Measurements from ENCODE around the gene SIX2.

GRCh38 chr2:45010702-45011012 lies 1.4 kb upstream of the SIX2 start:
- TF ChIP-seq RFX5 (IDR thresholded peaks at IDR 0.05; ENCODE audit: low read depth, low read length) (no peak), CEBPB (IDR thresholded peaks at IDR 0.05; ENCODE audit: borderline replicate concordance in 1 of 2, low read depth in 2 of 2, low read length in 2 of 2) (no peak), HDAC2 (IDR thresholded peaks at IDR 0.05) (no peak), POLR2A (IDR thresholded peaks at IDR 0.05; ENCODE audit: low read depth, low read length) (no peak), EZH2 (IDR thresholded peaks at IDR 0.05; ENCODE audit: borderline replicate concordance, control insufficient read depth, low read depth, low read length) (no peak), PBX3 (IDR thresholded peaks at IDR 0.05; ENCODE audit: insufficient replicate concordance, low read depth, low read length) (no peak), GABPA (IDR thresholded peaks at IDR 0.05; ENCODE audit: low read depth) (no peak), TAF1 (IDR thresholded peaks at IDR 0.05; ENCODE audit: borderline replicate concordance, low read depth, low read length) (no peak)
- TF ChIP-seq, protein P1, sequence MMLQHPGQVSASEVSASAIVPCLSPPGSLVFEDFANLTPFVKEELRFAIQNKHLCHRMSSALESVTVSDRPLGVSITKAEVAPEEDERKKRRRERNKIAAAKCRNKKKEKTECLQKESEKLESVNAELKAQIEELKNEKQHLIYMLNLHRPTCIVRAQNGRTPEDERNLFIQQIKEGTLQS (IDR thresholded peaks at IDR 0.05; ENCODE audit: borderline replicate concordance, extremely low read depth, low read depth, low read length), result no peak
- TF ChIP-seq, protein P2, sequence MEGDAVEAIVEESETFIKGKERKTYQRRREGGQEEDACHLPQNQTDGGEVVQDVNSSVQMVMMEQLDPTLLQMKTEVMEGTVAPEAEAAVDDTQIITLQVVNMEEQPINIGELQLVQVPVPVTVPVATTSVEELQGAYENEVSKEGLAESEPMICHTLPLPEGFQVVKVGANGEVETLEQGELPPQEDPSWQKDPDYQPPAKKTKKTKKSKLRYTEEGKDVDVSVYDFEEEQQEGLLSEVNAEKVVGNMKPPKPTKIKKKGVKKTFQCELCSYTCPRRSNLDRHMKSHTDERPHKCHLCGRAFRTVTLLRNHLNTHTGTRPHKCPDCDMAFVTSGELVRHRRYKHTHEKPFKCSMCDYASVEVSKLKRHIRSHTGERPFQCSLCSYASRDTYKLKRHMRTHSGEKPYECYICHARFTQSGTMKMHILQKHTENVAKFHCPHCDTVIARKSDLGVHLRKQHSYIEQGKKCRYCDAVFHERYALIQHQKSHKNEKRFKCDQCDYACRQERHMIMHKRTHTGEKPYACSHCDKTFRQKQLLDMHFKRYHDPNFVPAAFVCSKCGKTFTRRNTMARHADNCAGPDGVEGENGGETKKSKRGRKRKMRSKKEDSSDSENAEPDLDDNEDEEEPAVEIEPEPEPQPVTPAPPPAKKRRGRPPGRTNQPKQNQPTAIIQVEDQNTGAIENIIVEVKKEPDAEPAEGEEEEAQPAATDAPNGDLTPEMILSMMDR (IDR thresholded peaks at IDR 0.05 in 2 of 3, conservative IDR thresholded peaks at IDR 0.05 in 1 of 3; ENCODE audit: control insufficient read depth in 2 of 3, extremely low read depth in 1 of 3, insufficient read depth in 1 of 3, low read depth in 3 of 3, low read length in 3 of 3), result no peak
